Stimulated activated CD8-positive, alpha-beta memory T cell treated with anti-CD3 and anti-CD28 coated beads, Interleukin-4, amount 100 ng/mL, for 48 hours (primary cell): ENCODE results near the gene PRKCH.
A peak's percentile ranks its signal among the peaks of the same experiment; 100 is the strongest.

Source experiments
- DNase-seq: peaks from one replicate; pipeline ENCODE4 v3.0.0-alpha.2; 2020

PRKCH gene

DNA sequence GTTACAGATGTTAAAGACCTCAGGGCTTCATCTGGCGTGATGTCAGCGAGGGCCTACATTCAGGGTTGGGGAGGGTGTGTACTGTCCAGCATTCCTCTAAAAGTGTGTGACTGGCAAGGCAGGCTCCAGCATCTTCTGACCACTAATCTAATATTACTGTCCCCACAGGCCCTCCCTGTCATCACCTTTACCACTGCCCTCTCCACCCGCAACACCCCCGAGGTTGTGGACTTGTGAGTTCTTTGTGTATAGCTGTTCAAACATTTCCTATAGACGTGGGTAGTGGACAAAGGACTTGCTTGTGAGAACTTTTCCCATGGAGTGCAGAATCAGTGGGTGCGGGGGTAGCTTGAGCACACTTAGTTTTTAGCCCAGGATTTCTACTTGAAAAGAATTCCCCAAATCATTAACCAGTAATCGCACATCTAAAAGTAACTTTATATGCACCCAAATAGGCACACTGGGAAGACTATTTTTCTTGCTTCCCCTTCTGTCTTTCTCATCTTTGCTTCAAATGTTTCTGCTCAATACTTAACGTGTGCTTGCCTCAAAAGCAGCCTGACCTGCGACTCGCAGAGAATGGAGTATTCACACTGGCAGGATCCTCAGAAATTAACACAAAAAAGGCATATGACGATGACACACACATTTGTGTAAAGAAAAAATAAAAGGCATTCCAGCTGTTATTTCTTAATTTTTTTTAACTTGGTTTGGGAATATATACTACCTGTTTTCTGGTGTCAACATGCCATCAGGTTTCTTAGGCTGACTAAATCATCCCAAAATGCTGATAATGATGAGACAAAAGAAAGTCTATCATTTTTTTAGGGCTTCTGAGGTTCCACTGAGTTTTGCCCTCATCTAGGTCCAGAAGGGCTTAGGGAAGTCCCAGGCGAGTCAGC lies 215.5 kb downstream of the PRKCH start:
- DNase-seq, result no peak

DNA sequence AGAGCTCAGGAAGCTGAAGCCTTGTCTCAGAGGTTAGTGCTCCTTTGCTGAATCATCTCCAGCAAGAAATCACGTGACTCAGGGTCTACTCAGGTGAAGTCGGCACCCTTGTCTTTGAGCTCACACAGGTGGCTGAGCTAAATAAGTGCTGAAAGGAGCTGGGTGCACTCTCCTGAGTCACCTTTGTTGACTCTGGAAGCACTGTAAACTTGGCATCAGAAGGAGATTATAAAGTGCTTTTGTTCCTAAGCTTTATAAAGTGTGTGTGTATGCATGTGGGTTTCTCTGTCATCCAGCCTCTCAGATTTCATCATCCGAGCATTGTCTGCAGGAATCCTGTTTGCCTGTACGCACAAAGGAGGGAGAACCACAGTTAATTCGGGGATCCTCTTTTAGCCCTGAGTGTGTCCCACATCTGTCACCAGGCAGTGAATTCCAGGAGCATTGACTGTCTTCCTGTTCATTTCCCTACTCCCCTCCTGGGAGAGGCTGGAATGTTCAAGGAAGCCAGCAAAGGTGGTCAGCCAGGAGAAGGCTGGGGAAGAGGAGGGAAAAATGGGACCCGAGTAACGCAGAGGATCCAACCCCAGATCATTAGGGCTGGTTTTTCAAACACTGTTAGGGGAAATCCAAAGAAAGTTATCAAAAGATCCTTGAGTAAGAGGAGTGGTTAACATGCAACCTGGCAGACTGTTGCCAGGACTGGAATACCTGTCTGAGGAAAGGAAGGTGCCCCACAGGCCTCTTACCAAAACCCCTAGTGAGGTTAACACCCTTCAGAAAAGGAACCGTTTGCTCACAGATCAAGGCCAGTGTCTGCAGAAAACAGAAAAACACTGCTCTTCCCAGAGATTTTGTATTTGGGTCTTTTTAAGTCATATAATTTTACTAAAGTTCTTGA lies 216.4 kb downstream of the PRKCH start:
- peak; percentile 63 for DNase-seq

DNA sequence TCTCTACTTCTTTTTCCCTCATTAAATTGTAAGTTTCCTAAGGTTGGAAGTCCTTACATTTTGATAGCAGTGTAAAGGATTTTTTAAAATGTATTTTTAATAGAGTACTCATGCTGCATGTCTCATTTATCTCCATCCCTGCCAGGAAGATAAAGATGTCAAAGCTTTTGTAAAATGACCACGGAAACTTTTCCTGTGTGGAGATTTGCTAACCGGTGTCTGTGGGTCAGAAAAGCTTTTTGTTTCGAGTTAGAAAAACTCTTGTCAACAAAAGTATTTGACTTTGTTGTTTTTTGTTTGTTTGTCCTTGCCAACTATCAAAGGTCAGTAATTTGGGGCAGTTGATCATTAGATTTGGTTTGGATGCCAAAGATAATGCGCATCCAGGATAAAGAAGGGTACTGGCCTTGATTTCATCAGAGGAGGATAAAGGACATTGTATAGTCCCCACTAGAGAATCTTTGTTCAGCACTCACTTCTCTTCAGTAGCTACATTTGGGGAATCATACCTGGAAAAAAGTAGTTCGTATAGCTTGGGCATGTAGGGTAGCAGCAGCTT lies 217.2 kb downstream of the PRKCH start:
- no peak for DNase-seq

DNA sequence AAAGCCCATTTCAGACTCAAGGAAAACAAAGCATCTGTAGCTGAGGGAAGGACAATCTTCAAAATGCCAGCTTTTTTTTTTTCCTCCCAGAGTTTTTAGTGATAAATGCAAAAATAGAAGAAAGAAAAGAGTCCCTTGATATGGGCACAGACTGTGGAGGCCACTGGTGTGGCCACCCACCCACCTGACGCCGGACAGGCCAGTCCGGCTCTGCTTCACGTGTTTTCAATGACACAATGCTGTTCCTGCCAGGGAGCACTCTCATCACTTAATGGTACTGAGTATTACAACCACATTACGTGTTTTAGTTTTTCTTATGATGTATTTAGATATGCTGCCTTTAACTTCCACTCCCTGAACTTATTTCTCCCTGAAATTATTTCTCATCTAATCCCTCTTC lies 218.3 kb downstream of the PRKCH start:
- no peak for DNase-seq

DNA sequence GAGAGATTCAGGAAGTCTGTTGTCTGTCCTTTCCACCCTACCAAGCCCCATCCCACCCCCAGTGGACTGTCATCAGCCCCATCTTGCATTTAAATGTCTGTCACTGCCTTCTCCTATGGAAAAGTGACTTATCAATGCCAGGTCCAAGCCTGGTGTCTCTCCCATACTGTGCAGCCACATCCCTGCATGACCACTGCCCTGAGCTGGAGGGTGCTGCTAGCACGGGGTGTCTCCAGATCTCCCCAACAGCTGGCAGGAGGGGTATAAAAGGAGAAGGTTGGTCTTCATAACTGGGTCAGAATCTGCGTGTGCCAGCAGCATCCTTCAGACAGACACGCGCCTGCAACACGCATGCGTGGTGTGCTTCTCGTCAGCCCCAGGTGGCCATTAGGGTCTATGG lies 219.6 kb downstream of the PRKCH start:
- no peak for DNase-seq

DNA sequence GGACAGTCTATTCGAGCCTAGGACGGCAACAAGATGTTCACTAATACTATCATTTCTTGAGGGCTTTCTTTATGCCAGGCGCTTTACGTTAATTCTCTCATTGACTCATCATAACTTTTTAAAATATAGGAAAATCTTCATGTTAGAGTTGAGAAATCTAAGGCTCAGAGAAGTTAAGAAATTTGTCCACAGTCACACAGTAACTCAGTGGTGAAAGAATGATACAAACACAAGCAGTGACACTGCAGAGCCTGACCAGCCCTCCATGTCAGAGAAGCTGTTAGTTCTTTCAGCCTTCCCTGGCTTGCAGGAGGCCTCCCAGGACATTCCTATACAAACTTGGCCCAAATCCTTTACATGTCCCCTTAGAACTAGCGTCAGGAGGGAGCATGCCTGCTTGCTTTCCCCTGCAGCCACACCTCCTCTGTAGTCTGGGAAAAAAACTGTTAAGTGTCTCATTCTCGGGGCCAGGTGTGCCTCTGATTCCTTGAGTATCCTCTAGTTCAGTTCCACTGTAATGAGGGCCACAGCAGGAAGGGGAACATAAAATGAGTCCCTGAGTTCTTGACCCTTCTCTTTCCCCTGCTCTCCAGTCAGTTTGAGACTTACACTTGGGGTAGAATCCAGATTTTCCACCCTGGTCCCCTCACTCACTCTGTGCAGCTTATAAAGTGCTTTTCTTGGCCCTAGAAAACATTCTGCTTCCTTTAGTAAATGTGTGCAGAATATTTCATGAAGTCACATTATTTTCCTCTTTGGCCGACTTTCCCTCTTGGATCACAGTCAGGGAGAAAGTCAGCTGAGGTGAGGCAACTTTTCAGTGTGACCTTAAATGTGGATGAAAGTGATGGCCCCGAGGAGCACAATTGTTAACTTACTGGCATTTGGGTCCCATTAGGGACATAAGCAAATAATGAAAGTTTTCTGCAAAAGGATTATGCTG lies 221.7 kb downstream of the PRKCH start:
- DNase-seq, result no peak

DNA sequence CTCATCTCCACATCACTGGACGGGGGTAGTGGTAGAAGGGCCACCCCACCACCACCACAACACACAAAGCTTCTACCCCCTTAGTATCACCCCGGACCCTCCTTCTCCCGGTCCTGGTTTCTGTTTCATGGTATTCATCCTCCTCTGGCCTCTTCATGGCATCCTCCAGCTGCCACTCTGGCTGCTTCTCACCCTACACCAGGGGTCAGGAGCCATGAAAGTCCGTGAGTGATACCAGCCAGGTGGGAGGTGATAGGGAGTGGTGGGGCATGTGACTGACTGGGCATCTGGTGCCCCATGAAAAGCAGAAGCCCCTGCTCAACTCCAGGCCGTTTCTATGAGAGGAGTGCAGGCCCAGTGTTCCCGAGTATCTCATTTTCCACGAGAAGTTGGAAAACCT lies 222.6 kb downstream of the PRKCH start:
- no peak for DNase-seq

DNA sequence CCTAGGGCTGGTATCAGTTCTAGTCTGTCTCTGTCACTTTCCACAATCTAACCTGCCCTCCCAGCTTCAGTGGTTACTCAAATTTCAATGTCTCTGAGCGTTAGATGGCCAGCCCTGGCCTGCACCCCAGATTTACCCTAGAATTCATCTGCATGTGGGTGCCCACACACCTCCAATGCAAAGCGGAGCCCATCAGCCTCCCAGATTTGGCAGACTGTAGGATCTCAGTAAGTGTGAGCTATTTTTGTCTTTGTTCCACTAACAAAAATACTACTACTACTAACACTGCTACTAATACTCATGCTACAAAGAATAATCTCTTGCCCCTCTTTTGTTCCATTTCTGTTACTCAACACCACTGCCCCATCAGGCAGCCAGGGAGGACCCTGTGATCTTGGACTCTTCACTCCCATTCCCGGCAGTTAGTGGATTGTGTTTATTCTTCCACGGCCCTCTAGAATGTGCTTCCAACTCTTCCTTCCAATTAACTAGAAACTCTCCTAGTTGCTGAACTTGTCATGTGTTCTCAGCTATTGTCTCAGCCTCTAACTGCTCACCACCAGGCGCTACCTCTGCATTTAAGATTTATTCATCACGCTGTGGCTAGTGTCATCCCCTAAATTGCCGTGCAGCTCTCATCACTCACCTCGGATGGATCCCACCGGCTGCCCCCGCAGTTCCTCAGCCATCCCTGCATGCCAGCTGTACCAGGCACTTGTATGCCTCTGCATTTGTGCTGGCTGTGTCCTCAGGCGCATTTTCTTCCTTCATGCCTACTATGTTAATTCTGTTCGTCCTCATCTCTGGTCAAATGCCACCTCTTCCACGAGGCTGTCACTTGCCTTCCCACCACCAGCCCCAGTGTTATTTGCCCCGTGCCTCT lies 223.3 kb downstream of the PRKCH start:
- peak; percentile 17 for DNase-seq

DNA sequence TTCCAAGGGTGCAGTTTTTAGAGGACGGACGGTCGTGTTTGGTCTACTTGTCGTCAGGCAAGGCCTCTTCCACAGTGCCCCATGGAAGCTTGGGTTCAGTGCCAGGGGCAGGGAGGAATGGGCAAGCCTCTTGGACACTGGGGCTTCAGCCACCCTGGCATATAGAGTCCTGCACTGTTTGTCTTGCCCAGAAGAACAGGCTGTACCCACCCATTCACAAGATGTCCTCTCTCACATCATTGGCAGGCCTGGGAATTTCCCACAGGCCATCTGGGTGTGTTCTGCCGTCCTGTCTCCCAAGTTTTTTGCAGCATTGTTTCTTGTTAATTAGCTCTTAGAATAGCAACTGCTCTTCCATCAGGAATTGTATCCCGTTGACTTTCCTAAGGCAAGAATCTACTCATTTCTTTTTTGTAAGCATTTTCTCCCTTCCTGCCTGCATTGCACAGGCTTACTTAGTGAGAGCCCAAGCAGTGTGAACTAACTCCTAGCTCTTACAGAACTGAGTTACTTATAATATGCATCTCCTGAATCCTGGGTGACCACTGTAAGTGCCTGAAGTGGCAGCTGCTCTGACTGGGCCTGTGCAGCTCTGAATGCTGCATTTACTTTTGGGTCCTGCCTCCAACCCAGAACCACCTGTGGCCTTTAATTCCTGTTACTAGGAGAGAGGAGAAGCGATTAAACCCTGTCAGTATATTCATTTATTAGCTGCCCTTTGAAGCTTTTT lies 224.5 kb downstream of the PRKCH start:
- DNase-seq, result no peak

DNA sequence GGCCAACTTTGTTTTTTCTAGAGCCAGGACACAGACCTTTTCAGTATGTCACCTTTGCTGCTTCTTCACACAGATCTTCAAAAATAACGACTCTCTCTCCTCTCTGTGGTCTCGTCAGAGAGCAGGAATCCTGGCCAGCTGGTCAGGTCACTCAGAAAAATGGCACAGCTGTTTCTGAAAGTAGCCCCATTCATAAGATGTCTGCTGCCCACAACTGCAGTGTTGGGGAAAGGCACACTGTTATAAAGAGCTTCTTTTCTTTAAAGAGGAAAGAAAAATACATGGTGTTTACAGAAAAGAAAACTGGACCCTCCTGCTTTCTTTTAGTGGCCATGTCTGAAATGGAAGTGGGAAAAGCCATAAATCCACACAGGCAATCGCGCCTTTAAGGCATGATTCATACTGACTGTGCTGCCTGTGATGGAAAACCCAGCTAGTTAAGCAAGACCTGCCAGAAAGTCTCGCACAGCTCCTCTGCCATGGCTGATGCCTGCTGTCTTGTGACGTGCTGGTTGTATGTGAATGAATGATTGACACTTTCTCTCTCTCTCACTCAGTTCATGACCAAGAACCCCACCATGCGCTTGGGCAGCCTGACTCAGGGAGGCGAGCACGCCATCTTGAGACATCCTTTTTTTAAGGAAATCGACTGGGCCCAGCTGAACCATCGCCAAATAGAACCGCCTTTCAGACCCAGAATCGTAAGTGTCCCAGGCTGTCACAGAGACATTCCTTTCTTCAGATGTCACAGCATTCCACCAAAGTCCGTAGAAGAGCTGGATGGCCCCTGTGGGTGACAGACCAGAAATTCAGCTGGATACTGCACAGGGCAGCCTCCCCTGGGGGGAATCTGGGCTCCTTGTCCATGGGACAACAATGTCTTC lies 226.0 kb downstream of the PRKCH start:
- DNase-seq, result no peak

DNA sequence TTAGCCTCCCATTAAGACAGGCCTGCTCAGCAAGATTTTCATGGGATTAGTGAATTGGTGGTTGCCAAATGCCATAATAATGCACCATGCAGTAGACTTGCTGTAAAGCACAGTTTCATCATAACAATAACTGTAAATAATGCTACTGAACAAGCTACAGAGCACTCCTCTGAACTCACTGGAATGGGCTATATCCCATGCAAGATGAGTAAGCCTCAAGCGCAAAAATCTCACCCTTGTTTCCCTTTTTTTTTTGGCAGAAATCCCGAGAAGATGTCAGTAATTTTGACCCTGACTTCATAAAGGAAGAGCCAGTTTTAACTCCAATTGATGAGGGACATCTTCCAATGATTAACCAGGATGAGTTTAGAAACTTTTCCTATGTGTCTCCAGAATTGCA lies 228.0 kb downstream of the PRKCH start:
- no peak for DNase-seq

DNA sequence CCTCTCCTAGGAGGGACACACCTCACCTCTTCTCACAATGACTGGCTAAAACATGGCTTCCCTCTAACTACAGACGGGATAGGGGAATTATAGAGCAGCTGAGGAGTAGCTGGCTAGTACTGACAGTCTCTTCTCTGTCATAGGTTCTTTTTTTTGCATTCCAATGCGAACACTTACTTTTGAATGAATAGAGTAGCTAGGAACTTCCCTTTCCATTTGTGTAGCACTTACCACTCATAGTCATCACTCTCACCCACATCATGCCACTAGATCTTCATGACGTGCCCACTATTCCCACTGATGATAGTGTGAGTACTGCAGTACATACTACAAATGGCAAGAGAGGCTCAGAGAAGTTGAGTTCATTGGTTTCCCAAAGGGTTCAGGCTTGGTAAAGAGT lies 230.0 kb downstream of the PRKCH start:
- no peak for DNase-seq

DNA sequence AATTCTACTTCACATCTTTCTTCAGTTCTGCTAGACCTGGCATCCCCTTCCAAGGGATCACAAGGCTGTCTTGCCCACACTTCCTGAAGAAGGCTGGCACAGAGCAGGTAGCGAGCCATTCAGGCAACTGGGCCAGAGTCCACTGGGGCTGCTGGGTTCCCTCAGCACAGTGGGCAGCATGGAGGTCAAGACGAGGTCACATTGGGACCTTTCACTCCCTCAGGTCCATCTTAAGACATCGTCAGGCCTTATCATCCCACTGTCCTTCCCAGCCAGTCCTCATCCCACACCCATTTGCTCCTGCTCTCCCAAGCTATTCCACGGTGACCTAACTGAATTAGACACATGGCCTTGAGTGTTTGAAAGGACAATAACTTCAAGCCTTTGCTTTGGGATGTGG lies 230.9 kb downstream of the PRKCH start:
- no peak for DNase-seq

DNA sequence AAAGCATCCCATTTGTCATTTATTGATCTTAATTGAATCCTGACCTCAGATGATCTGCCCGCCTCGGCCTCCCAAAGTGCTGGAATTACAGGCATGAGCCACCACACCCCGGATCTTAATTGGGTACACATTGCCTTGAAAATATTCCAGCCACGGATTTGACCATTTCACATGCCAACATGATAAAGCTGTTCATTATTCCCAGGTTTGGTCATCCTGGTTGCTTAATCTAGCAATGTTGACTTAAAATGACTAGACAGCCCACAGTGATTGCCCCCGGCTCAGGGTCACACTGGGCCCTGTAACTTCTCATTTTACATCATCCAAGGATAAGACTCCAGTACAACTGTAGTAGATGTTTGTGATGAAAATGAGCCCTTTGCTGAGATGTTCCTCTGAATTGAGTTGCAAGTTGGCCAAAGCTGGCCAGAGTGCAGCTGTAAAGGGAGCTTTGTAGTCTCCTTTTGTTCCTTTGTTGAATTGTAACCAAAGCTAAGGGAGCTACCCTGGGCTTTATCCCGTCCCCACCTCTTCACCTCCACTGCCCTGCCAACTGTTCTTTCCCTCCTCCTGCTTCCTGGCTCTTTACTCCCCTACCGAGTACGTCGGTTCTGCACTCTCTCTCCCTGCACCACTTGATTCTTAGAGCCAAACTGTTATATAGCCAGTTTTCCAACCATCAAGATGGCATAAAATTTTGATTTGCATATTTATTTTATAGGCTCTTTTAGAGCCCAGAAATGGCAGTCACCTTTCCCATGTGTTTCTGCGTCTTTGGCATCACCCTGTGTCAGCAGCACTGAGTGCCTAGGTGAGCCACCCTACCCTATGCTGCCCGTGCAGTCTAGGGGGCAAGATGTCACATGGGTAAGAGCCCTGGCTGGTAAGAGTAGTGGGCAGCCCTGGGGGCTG lies 232.6 kb downstream of the PRKCH start:
- DNase-seq, result no peak

DNA sequence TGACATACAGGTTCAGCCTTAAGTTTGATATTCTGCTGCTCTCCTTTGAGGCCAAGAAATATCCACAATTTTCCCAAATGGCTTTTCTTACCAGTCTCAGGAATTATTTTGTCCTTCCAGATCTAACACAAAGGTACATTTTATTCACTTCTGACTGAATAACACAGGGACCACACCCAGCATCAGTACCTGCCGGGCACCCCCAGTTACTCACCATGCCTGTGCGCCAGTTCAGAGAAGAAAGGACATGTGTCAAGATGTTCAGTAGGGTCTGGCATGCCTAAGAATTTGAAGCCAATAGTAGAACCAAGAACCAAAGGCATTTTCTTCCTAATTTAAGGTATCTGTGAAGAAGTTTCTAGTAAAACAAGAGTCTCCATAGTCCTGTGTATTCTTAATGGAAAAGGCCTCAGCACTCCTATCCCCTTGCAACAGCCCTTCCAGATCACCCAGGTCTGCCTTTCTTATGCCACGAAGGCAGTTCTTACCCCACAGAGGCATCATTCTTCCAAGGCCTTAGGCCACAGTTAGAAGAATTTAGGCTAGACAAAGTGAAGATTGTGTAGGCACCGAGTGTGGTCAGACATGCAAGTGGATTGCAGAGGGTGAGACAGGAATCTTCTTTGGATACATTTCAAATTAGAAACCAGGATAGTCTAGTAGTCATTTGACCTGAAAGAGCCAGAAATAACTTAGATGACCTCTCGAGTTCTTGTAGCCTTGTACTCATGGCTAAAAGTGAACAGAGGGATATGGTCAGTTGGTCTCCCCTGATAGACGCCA lies 233.9 kb downstream of the PRKCH start:
- DNase-seq, result no peak

DNA sequence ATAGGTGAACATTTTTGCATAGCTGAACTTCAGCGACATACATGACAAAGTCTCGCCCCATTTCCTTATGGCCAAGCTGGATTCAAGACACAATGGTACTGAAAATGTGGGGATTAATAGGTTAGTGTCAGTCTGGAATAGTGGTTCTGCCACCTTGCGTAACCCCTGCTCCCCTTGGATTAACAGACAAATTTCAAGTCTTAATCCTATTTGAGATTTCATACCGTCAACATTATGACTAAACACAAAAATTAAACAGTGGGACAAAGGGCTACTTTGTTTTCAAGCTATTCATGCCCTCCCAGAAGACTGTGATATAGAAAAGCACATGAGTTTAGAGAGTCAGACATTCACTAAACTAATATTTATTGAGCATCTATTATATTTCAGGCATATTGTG lies 235.1 kb downstream of the PRKCH start:
- DNase-seq, result no peak

DNA sequence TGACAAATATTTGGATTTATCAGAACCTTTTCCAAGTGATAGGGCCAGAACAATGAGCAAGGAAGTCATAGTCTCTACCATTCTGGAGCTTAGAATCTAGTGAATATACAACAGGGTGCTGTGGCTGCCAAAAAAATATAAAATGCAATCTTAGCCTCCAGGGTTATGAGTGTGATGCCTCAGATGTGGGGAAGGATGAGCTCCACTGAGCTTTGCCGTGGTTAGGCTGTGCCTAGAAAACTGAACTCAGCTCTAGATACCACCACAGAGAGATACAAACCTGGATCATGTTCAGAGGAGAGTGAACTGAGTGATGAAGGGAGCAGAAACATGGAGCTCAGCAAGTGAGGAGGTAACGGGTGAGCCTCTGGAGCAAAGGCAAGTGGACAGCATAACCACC lies 235.9 kb downstream of the PRKCH start:
- no peak for DNase-seq

DNA sequence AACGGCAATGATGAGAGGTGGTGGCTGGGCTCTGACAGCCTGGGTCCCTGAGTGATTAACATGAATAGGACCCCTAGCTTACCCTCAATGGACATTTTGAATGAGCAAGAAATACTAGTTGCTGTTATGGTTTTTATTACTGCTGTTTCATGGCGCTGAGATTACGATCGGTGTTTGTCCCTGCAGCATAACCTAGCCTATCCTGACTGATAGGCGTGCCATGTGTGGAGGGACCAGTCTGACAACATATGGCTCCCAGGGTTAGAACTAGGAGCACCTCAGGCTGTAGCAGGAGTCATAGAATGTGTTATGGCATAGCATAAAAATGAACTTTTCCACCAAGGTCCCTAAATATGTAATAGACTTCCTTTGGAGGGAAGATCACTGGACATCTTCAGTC lies 236.5 kb downstream of the PRKCH start:
- no peak for DNase-seq
